IMR-90 (cell line): ENCODE results near the gene ARL6.

Experiments
- FOS ChIP-seq: fragments of 150-350 bp; IDR thresholded peaks from 2 replicates; pipeline ENCODE4 v1.6.1; 2016; ENCODE audit warnings: low read depth, low read length
- POLR2A ChIP-seq: IDR thresholded peaks from 2 replicates; pipeline ENCODE4 v1.6.1; 2012; ENCODE audit warnings: mild to moderate bottlenecking, low read depth, low read length
- RAD21 ChIP-seq: IDR thresholded peaks from 2 replicates; pipeline ENCODE4 v1.6.1; 2012; ENCODE audit warnings: low read length, improper control_type of control experiment
- RCOR1 ChIP-seq: IDR thresholded peaks from 2 replicates; pipeline ENCODE4 v1.6.1; 2012; ENCODE audit warnings: mild to moderate bottlenecking, low read length, improper control_type of control experiment; ENCODE audit not compliant: insufficient replicate concordance
- SMC3 ChIP-seq: fragments of 150-350 bp; IDR thresholded peaks from 2 replicates; pipeline ENCODE4 v1.6.1; 2016; ENCODE audit warnings: low read depth, mild to moderate bottlenecking, antibody characterized with exemption, low read length, moderate library complexity
- USF2 ChIP-seq: fragments of 150-350 bp; IDR thresholded peaks from 2 replicates; pipeline ENCODE4 v1.6.1; 2017; ENCODE audit warnings: mild to moderate bottlenecking, antibody characterized with exemption, low read length, low read depth
- TF ChIP-seq, protein P1 (sequence below): conservative IDR thresholded peaks from 2 replicates; pipeline ENCODE4 v1.5.1; 2012; ENCODE audit warnings: mild to moderate bottlenecking, low read depth, low read length, improper control_type of control experiment

GRCh38 chr3:97820780-97821179 is 56.2 kb downstream of the ARL6 start:
- TF ChIP-seq, protein P1, sequence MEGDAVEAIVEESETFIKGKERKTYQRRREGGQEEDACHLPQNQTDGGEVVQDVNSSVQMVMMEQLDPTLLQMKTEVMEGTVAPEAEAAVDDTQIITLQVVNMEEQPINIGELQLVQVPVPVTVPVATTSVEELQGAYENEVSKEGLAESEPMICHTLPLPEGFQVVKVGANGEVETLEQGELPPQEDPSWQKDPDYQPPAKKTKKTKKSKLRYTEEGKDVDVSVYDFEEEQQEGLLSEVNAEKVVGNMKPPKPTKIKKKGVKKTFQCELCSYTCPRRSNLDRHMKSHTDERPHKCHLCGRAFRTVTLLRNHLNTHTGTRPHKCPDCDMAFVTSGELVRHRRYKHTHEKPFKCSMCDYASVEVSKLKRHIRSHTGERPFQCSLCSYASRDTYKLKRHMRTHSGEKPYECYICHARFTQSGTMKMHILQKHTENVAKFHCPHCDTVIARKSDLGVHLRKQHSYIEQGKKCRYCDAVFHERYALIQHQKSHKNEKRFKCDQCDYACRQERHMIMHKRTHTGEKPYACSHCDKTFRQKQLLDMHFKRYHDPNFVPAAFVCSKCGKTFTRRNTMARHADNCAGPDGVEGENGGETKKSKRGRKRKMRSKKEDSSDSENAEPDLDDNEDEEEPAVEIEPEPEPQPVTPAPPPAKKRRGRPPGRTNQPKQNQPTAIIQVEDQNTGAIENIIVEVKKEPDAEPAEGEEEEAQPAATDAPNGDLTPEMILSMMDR = no peak
- TF ChIP-seq SMC3 = no peak
- no peak for TF ChIP-seq RCOR1
- no peak for TF ChIP-seq FOS
- no peak for TF ChIP-seq POLR2A
- TF ChIP-seq USF2 = no peak
- TF ChIP-seq RAD21 = no peak
